Urinary bladder (tissue), 4 donors: ENCODE measurements around the gene TAF3. TPM values are rescaled to one million over a fixed set of nuclear protein-coding genes. Genes with fewer than 3 reads are reported as not detected.
"Not testable (repeated sequence)": the region's sequence is repeated elsewhere in the genome, so short reads cannot be mapped to it uniquely, and the experiment has no call there.

Experiments used
- DNase-seq: peaks from one replicate; pipeline ENCODE4 v3.0.0-alpha.2; 2015; ENCODE audit errors: extremely low spot score
- H3K27ac ChIP-seq: one replicate; pipeline ENCODE4 v1.5.1; 2013; ENCODE audit warnings: low read depth, mild to moderate bottlenecking, moderate library complexity
- H3K36me3 ChIP-seq: one replicate; pipeline ENCODE4 v1.6.1; 2013; ENCODE audit warnings: mild to moderate bottlenecking, moderate library complexity; ENCODE audit not compliant: insufficient read depth
- H3K4me1 ChIP-seq: one replicate; pipeline ENCODE4 v1.6.1; 2013; ENCODE audit warnings: mild to moderate bottlenecking, moderate library complexity; ENCODE audit not compliant: insufficient read depth
- H3K4me3 ChIP-seq: one replicate; pipeline ENCODE4 v1.5.1; 2013; ENCODE audit warnings: low read depth, low read length
- WGBS: extraction: QIAGEN DNeasy Blood & Tissue Kit; methylation state at CpG from one replicate; pipeline ENCODE4 v1.1.7; 2013; 5-methylcytosine and 5-hydroxymethylcytosine counted together
- polyA plus RNA-seq: library from polyadenylated mRNA; stranded (reverse); fragments of 200-250 nt; gene quantifications from one replicate; pipeline ENCODE4 v1.2.3, GENCODE V29; 2013
- total RNA-seq: library from RNA; depleted of rRNA; stranded (reverse); fragments of >200 nt; gene quantifications from one replicate; pipeline ENCODE4 v1.2.3, GENCODE V29; 2014
- donor health status: healthy with polysubstance abuse.
- donor health status: healthy.

The TAF3 gene
- total and polyA plus RNA-seq, 2 donors = 3.8 to 7.5 TPM

DNA sequence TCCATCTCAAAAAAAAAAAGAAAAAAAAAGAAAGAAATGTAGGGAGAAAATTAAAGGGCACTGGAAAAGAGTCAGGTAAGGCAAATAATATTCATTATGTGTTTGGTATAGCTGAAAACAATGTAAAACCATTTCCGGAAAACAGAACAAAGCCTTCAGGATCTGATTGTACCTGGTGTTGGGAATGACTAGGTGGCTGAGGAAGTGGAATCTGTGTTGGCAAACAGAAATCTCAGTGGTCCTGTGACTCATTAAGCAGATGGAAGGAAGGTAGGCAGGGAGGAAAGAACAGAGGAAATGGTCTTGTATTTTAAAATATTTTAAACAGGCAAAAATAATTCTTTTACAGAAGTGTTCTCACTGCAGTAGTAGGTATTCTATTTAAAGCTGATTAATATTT is 180.5 kb downstream of the TAF3 start:
- no peak overlapping the region for H3K27ac ChIP-seq
- 99% methylated on average over 1 of the region's 1 CpG for WGBS

DNA sequence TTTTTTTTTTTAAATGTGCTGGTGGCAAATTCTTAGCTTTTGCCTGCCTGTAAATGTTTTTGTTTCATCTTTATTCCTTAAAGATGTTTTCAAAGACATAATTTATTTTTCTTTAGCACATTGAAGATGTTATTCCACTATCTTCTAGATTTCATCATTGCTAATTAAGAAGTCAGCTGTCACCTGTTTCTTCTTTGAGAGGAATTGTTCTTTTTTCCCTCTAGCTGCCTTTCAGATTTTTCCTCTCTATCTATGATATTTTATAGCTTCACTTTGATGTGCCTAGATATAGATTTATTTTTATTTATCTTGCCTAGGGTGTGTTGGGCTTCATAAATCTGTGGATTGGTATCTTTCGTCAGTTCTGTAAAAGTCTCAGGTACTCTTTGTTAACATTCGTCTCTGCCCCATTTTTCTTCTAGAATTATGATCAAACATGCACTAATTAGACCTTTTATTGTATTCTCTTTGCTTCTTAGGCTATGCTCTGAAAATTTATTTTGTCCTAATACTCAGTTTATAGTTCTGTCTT is 186.2 kb downstream of the TAF3 start:
- no peak overlapping the region for H3K4me3 ChIP-seq
- WGBS = 45% methylated on average over 2 of the region's 2 CpGs
- no peaks in the 10 kb centered on the region for H3K4me1 ChIP-seq
- no peak for DNase-seq
- peaks cover 4% of the 10 kb centered on the region for H3K36me3 ChIP-seq
- H3K27ac ChIP-seq = no peak overlapping the region

More for the DNA sequence above, 180.5 kb downstream of the TAF3 start:
- no peak for DNase-seq
- Histone ChIP-seq H3K4me3 (no peak overlapping the region), H3K36me3 (no peaks in the 10 kb centered on the region), H3K4me1 (no peaks in the 10 kb centered on the region)

DNA sequence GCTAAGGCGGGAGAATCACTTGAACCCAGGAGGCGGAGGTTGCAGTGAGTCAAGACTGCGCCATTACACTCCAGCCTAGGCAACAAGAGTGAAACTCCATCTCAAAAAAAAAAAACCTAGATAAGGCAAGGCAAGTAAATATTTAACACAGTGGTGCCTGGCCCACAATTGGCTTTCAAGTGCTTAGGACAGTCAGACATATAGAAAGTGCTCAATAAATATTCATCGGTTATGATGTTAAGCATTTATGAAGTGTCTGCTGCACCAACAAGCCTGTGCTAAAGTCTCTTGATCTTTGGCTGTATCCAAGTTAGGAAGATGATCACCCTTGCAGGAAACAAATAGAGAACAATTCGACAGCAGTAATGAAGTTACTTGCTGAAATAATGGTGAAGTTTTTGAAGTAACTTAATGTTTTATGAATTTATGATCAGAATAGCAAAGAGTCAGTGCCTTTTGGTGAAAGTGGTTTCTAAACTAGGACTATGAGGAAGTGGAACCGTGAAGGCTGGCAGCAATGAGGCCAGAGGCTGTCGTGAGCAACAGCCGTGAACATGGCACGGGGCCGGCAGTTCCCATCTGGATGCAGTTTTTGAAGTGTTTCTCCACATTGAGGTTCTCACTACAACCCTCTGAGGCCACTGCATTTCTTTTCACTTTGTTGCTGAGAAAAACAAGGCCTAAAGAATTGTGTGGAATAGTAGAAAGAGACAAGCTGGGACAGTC is 188.1 kb downstream of the TAF3 start:
- 93% methylated on average over 10 of the region's 10 CpGs for WGBS
- H3K4me1 ChIP-seq = no peaks in the 10 kb centered on the region
- no peak overlapping the region for H3K27ac ChIP-seq
- no peak for DNase-seq
- H3K4me3 ChIP-seq = no peak overlapping the region
- H3K36me3 ChIP-seq = peaks cover 4% of the 10 kb centered on the region

- DNase-seq = no peak
- H3K4me1 ChIP-seq = no peaks in the 10 kb centered on the region
- H3K4me3 ChIP-seq = no peak overlapping the region
- H3K36me3 ChIP-seq = peaks cover 4% of the 10 kb centered on the region
- WGBS = 97% methylated on average over 38 of the region's 38 CpGs
- H3K27ac ChIP-seq = no peak overlapping the region
Measured at GRCh38 chr10:8009031-8009430, 190.7 kb downstream of the TAF3 start.

DNA sequence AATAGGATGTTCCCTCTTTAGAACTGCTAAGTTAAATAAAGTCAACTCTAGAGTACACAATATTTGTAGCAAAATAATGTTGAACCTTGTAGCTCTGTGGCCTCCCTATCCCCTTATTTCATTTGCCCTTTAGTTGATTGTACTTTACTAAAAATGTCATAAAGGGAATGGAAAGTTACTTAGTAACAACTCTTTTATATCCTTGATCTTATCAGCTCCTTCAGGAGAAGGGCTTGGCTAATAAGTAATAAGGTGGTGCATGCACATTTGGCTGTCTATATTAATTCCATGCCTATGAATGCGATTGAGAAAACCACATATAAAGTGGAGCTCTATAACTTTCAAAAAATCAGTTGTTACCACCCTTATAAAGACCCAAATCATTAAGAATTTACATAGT is 194.7 kb downstream of the TAF3 start:
- Histone ChIP-seq H3K36me3 (peaks cover 7% of the 10 kb centered on the region), H3K4me3 (no peak overlapping the region), H3K4me1 (no peaks in the 10 kb centered on the region), H3K27ac (peak overlapping the region; percentile 6)
- 94% methylated on average over 1 of the region's 1 CpG for WGBS
- no peak for DNase-seq

DNA sequence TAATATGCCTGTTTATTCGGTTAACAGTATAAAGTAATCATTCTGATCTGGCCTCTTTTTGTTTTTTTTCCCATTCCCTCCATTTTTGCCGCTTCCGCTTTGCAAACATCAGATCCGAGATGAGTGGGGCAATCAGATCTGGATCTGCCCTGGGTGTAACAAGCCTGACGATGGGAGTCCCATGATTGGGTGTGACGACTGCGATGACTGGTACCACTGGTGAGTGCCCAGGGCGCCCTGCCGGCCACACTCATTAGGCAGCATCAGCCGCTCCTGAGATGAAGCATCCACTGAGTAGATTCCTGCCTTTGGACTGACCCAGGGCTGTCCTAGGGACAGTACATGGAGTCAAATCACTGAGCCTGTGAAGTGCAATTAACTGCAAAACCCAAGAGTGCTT is 195.3 kb downstream of the TAF3 start:
- no peaks in the 10 kb centered on the region for H3K4me1 ChIP-seq
- no peak overlapping the region for H3K4me3 ChIP-seq
- WGBS = 85% methylated on average over 10 of the region's 10 CpGs
- H3K36me3 ChIP-seq = peaks cover 7% of the 10 kb centered on the region
- DNase-seq = no peak
- H3K27ac ChIP-seq = no peak overlapping the region

GRCh38 chr10:8014649-8015048 is 196.3 kb downstream of the TAF3 start:
- Histone ChIP-seq H3K27ac (no peak overlapping the region), H3K4me3 (no peak overlapping the region), H3K36me3 (peaks cover 5% of the 10 kb centered on the region), H3K4me1 (no peaks in the 10 kb centered on the region)
- DNase-seq = no peak
- WGBS = 95% methylated on average over 16 of the region's 16 CpGs

GRCh38 chr10:8017277-8017676 is 199.0 kb downstream of the TAF3 start:
- Histone ChIP-seq H3K4me3 (no peak overlapping the region), H3K4me1 (no peaks in the 10 kb centered on the region), H3K27ac (no peak overlapping the region), H3K36me3 (peaks cover 5% of the 10 kb centered on the region)
- DNase-seq = no peak
- 58% methylated on average over 6 of the region's 6 CpGs for WGBS

GRCh38 chr10:8023321-8023720 is 205.0 kb downstream of the TAF3 start:
- DNase-seq = no peak
- WGBS = 84% methylated on average over 4 of the region's 4 CpGs
- Histone ChIP-seq H3K4me3 (no peak overlapping the region), H3K4me1 (no peaks in the 10 kb centered on the region), H3K27ac (no peak overlapping the region), H3K36me3 (no peaks in the 10 kb centered on the region)

- Histone ChIP-seq H3K4me1 (no peaks in the 10 kb centered on the region), H3K27ac (no peak overlapping the region), H3K36me3 (no peaks in the 10 kb centered on the region), H3K4me3 (no peak overlapping the region)
- WGBS = 83% methylated on average over 2 of the region's 2 CpGs
- no peak for DNase-seq
Measured at GRCh38 chr10:8023851-8024250, 205.5 kb downstream of the TAF3 start.

DNA sequence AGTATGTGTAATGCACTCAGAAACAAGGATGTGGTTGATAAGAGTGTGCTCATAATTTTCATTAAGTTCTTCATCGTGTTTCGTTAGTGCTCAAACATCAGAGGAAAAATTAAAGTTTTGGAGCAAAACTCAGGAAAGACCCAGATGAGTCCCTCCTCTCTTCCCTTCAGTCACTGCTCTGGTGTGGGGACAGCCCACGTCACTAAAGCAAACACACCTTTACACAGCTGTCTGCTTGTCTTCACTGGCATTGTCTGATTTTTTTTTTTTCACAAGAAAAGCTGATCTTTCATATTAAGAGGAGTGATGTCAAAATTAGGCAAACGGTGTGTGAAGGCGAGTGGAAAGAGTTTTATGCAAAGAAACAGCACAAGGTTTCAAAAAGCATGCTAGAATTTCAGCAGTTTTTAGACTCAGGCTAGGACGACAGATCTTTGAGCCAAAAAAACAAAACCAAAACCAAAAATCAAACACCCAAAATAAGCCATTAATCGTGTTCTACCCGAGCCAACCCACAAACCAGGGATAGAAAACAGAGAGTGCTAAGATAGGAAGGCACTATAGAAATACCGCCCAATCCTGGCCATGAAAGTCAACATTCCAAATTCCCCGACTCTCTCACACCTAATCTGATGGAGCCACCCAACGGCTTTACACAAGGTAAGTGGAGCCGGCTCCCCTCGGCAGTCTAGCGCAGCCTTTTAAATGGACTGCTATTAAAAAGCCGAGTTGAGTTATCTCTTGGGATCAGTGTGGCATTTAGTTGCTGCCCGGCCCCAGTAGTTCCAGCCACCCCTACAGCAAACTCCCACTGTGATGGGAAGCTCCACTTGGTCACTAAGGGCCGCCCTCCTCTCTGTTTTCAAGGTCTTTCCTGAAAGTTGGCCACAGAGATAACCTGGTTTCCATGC is 208.3 kb downstream of the TAF3 start:
- no peak overlapping the region for H3K4me3 ChIP-seq
- H3K27ac ChIP-seq = no peak overlapping the region
- H3K36me3 ChIP-seq = no peaks in the 10 kb centered on the region
- 32% methylated on average over 17 of the region's 17 CpGs for WGBS
- no peak for DNase-seq
- H3K4me1 ChIP-seq = no peaks in the 10 kb centered on the region

DNA sequence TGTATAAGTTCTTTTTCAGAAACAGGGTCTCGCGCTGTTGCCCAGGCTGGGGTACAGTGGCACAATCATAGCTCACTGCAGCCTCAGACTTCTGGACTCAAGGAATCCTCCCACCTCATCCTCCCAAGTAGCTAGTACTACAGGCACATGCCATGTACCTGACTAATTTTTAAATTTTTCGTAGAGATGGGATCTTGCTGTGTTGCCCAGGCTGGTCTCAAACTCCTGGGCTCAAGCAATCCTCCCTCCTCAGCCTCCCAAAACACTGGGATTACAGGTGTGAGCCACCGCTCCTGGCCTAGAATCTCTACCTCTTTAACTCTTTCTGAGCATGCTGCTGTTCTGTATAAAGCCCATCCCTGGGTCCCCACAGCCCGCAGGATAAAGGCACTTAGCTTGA is 212.9 kb downstream of the TAF3 start:
- not testable (repeated sequence) for DNase-seq, H3K36me3 ChIP-seq, H3K27ac ChIP-seq, H3K4me3 ChIP-seq, H3K4me1 ChIP-seq
- WGBS = 81% methylated on average over 5 of the region's 5 CpGs

- no peaks in the 10 kb centered on the region for H3K36me3 ChIP-seq
- no peak overlapping the region for H3K4me3 ChIP-seq
- DNase-seq = no peak
- 88% methylated on average over 7 of the region's 7 CpGs for WGBS
- H3K27ac ChIP-seq = no peak overlapping the region
- H3K4me1 ChIP-seq = peaks cover 3% of the 10 kb centered on the region
Measured at GRCh38 chr10:8032558-8032957, 214.3 kb downstream of the TAF3 start.
